Calu3 (cell line): ENCODE data around the gene MCC. TPM values are rescaled to one million over a fixed set of nuclear protein-coding genes. Genes with fewer than 3 reads are reported as not detected.

Source experiments
- BruUV-seq: library from RNA; stranded (reverse); fragments of 400-500 nt; replicated peaks from 2 replicates; lab custom pipeline; 2021; lab: Mats Ljungman, UMichigan
- CTCF ChIA-PET: fragments of 300-600 bp; sonication (Branson Sonifier 250); formaldehyde crosslinking; loops from one replicate; lab custom pipeline; 2022; ENCODE audit warnings: antibody characterized with exemption; lab: Charles Lee
- DNase-seq: peaks from one replicate; pipeline ENCODE4 v3.0.0; 2022
- H3K27ac Mint-ChIP-seq: one replicate; pipeline ENCODE4 v1.8.0; 2022; ENCODE audit warnings: mixed read lengths; ENCODE audit not compliant: unreplicated experiment
- H3K27me3 Mint-ChIP-seq: one replicate; pipeline ENCODE4 v1.8.0; 2022; ENCODE audit warnings: mixed read lengths; ENCODE audit not compliant: unreplicated experiment
- H3K36me3 Mint-ChIP-seq: one replicate; pipeline ENCODE4 v1.8.0; 2022; ENCODE audit warnings: mild to moderate bottlenecking, moderate library complexity, mixed read lengths; ENCODE audit not compliant: insufficient read depth, unreplicated experiment
- H3K4me1 Mint-ChIP-seq: one replicate; pipeline ENCODE4 v1.8.0; 2022; ENCODE audit warnings: mild to moderate bottlenecking, low read depth, mixed read lengths; ENCODE audit not compliant: unreplicated experiment
- H3K4me3 Mint-ChIP-seq: one replicate; pipeline ENCODE4 v1.8.0; 2022; ENCODE audit warnings: mild to moderate bottlenecking, low read depth, moderate library complexity, mixed read lengths; ENCODE audit not compliant: unreplicated experiment
- H3K9me3 Mint-ChIP-seq: one replicate; pipeline ENCODE4 v1.8.0; 2022; ENCODE audit warnings: low read depth, mixed read lengths; ENCODE audit not compliant: unreplicated experiment
- intact Hi-C: fragments of 100-400 bp; cut with micrococcal nuclease; formaldehyde crosslinking; loops from one replicate; pipeline ENCODE4 v1.10.0; 2022; ENCODE audit not compliant: unreplicated experiment
- total RNA-seq: library from RNA; stranded (reverse); gene quantifications from 2 replicates; pipeline ENCODE4 v1.2.3, GENCODE V29; 2022
- TF ChIP-seq, protein P1 (sequence below): fragments of 200-600 bp; IDR thresholded peaks from one replicate; pipeline ENCODE4 v1.8.0; 2022; ENCODE audit warnings: antibody characterized with exemption; ENCODE audit not compliant: unreplicated experiment

Gene MCC
- total RNA-seq, 1 experiment from 2014 or later = 2.8 TPM

DNA sequence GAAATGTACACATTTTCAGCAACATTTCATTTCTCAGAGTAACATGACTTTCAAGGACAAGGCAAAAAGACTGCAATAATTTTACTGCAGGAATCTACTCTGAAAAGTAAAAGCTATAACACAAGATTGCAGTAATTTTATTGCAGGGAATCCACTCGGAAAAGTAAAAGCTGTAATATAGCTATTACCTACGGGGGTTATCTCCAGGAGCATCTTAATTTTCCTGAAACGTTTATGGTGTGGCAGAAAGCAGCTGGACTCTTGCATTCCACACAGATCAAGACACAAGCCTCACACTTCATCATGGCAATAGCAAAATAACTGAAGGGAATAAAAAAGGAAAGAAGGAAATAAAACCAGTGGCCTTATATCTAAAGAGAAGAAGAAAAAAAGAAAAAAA is 224.7 kb downstream of the MCC start:
- CTCF ChIA-PET = no interaction called here
- intact Hi-C loops = no loop called here

DNA sequence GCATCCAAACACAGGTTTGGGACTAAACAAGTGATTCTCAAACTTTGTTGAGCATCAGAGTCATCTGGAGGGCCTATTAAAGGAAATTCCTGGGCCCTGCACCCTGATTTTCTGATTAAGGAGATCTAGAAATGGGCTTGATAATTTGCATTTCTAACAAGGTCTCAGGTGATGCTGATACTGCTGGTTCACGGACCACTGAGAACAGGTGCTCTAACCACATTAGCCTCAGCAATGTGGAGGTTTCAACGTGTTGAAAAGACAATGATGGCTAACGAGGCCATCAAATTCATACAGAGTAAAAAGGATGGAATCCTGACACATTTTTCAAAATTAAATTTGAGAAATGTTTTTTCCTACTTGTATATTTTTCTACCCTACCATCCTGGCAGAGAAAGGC is 225.6 kb downstream of the MCC start:
- BruUV-seq = no TSS peak
- Mint-ChIP-seq H3K36me3 (no peaks in the 10 kb centered on the region), H3K27me3 (peaks cover 6% of the 10 kb centered on the region), H3K4me1 (no peaks in the 10 kb centered on the region), H3K9me3 (no peaks in the 10 kb centered on the region), H3K4me3 (no peak overlapping the region), H3K27ac (no peak overlapping the region)
- DNase-seq = no peak
- CTCF ChIA-PET = no interaction called here
- intact Hi-C loops = no loop called here
- TF ChIP-seq, protein P1, sequence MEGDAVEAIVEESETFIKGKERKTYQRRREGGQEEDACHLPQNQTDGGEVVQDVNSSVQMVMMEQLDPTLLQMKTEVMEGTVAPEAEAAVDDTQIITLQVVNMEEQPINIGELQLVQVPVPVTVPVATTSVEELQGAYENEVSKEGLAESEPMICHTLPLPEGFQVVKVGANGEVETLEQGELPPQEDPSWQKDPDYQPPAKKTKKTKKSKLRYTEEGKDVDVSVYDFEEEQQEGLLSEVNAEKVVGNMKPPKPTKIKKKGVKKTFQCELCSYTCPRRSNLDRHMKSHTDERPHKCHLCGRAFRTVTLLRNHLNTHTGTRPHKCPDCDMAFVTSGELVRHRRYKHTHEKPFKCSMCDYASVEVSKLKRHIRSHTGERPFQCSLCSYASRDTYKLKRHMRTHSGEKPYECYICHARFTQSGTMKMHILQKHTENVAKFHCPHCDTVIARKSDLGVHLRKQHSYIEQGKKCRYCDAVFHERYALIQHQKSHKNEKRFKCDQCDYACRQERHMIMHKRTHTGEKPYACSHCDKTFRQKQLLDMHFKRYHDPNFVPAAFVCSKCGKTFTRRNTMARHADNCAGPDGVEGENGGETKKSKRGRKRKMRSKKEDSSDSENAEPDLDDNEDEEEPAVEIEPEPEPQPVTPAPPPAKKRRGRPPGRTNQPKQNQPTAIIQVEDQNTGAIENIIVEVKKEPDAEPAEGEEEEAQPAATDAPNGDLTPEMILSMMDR = no peak

More for the DNA sequence above, 224.7 kb downstream of the MCC start:
- no peaks in the 10 kb centered on the region for H3K4me1 Mint-ChIP-seq
- BruUV-seq = no TSS peak
- no peak for DNase-seq
- H3K36me3 Mint-ChIP-seq = no peaks in the 10 kb centered on the region
- no peaks in the 10 kb centered on the region for H3K9me3 Mint-ChIP-seq
- H3K4me3 Mint-ChIP-seq = no peak overlapping the region
- TF ChIP-seq, protein P1 = no peak
- no peak overlapping the region for H3K27ac Mint-ChIP-seq
- H3K27me3 Mint-ChIP-seq = no peaks in the 10 kb centered on the region

DNA sequence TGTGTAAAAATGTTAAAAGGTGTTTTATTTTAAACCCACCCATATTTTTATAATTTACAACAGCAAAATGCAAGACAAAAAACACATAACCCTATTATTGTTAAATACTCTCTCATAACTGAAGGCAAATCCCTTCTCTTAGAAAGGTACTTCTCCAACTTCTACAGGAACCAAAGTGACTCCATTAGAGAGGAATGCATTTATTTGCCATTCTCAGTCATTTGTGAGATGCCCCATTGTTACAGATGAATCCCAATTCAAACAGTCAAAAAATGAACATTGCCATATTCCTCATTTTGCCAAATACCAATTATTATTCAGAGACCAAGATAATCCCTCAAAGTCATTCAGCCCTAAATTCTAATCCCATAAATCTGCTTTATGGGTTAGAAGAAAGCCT is 229.2 kb downstream of the MCC start:
- Mint-ChIP-seq H3K4me3 (no peak overlapping the region), H3K9me3 (no peaks in the 10 kb centered on the region), H3K4me1 (no peaks in the 10 kb centered on the region), H3K36me3 (no peaks in the 10 kb centered on the region), H3K27me3 (peaks cover 23% of the 10 kb centered on the region), H3K27ac (no peak overlapping the region)
- TF ChIP-seq, protein P1 = no peak
- DNase-seq = no peak
- BruUV-seq = no TSS peak
- intact Hi-C loops = no loop called here
- CTCF ChIA-PET = no interaction called here

DNA sequence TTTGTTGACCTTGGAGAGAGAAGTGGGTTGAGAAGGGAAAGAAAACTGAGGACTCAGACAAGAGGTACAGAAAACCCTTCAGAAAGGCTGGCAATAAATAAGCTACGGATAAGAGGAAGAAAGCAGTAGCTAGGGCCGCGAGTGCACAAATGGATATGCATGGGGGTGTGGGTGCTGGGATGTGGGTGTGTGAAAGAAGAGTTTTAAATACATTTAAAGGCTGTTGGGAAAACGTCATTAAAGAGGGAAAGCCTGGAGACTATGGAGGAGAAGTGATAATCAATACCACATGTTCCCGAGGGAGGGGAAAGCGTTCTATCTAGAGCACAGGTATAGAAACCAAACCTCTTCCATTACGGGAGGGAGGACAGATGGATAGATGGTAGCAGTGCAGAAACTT is 230.7 kb downstream of the MCC start:
- TF ChIP-seq, protein P1 = no peak
- DNase-seq = no peak
- Mint-ChIP-seq H3K9me3 (no peaks in the 10 kb centered on the region), H3K4me1 (no peaks in the 10 kb centered on the region), H3K4me3 (no peak overlapping the region), H3K27ac (no peak overlapping the region), H3K27me3 (peaks cover 26% of the 10 kb centered on the region), H3K36me3 (no peaks in the 10 kb centered on the region)
- CTCF ChIA-PET = no interaction called here
- intact Hi-C loops = no loop called here
- no TSS peak for BruUV-seq
